H1 (cell line): ENCODE results near the gene ELL2. TPM values are rescaled to one million over a fixed set of nuclear protein-coding genes. Genes with fewer than 3 reads are reported as not detected.

Experiments
- CTCF ChIA-PET: fragments of 300-600 bp; sonication (Branson Sonifier 250); formaldehyde crosslinking; loops from one replicate; lab custom pipeline; 2021; ENCODE audit not compliant: partially characterized antibody; lab: Charles Lee
- POLR2A ChIA-PET: fragments of 300-600 bp; sonication (Branson Sonifier 250); formaldehyde crosslinking; loops from one replicate; lab custom pipeline; 2021; ENCODE audit warnings: inconsistent platforms; ENCODE audit not compliant: partially characterized antibody; lab: Charles Lee
- DNase-seq, 2 experiments: peaks; one replicate each; pipeline versions ENCODE4 v3.0.0 to v3.0.0-alpha.2; 2010 to 2022; ENCODE audit warnings: low spot score in 2 of 2, low read depth in 1 of 2, mixed read lengths in 1 of 2
- FAIRE-seq: peaks from 2 replicates; lab custom pipeline; 2011; peaks lifted over from hg19 to GRCh38; lab: Jason Lieb, UNC
- H2AFZ ChIP-seq: 2 replicates; pipeline ENCODE4 v1.8.1; 2012; ENCODE audit warnings: low read length, inconsistent platforms
- H2AK5ac ChIP-seq: 2 replicates; pipeline ENCODE4 v1.6.1; 2013; ENCODE audit warnings: low read depth, low read length
- H2BK120ac ChIP-seq: replicated peaks from 2 replicates; pipeline ENCODE3; 2013; ENCODE audit warnings: low read depth, low read length, inconsistent platforms
- H2BK12ac ChIP-seq: 2 replicates; pipeline ENCODE4 v1.6.1; 2013; ENCODE audit warnings: low read depth, low read length
- H2BK15ac ChIP-seq: 2 replicates; pipeline ENCODE4 v1.6.1; 2013; ENCODE audit warnings: low read length
- H2BK20ac ChIP-seq: 2 replicates; pipeline ENCODE4 v1.6.1; 2013; ENCODE audit warnings: low read length
- H2BK5ac ChIP-seq: 2 replicates; pipeline ENCODE4 v1.6.1; 2013; ENCODE audit warnings: low read depth, low read length
- H3K14ac ChIP-seq: 2 replicates; pipeline ENCODE4 v1.6.1; 2013; ENCODE audit warnings: inconsistent platforms; ENCODE audit not compliant: insufficient read length
- H3K18ac ChIP-seq: 2 replicates; pipeline ENCODE4 v1.6.1; 2013; ENCODE audit warnings: low read length; ENCODE audit errors: extremely low read depth
- H3K23ac ChIP-seq: 2 replicates; pipeline ENCODE4 v1.6.1; 2013; ENCODE audit warnings: inconsistent platforms; ENCODE audit not compliant: insufficient read length
- H3K23me2 ChIP-seq: 2 replicates; pipeline ENCODE4 v1.6.1; 2013; ENCODE audit warnings: low read depth, low read length
- H3K27ac ChIP-seq: 2 replicates; pipeline ENCODE4 v1.6.1; 2011; ENCODE audit warnings: low read depth, low read length, inconsistent platforms
- H3K27me3 ChIP-seq, 4 experiments: replicated peaks in 1 of 4; 1 replicate in 1 of 4; 2 replicates in 3 of 4; pipeline versions ENCODE4 v1.6.1 to v1.8.1; 2011 to 2013; ENCODE audit warnings: low read length in 3 of 4, mild to moderate bottlenecking in 3 of 4, inconsistent platforms in 2 of 4, mixed read lengths in 2 of 4, moderate library complexity in 1 of 4; ENCODE audit not compliant: control insufficient read depth in 3 of 4, insufficient read depth in 3 of 4; ENCODE audit errors: extremely low read depth in 1 of 4
- H3K36me3 ChIP-seq, 4 experiments: 2 replicates each; pipeline versions ENCODE4 v1.6.1 to v1.8.1; 2011 to 2013; ENCODE audit warnings: mild to moderate bottlenecking in 4 of 4, low read length in 3 of 4, moderate library complexity in 2 of 4, control low read depth in 1 of 4, inconsistent platforms in 1 of 4; ENCODE audit not compliant: insufficient read depth in 4 of 4, control insufficient read depth in 2 of 4
- H3K4ac ChIP-seq: replicated peaks from 2 replicates; pipeline ENCODE3; 2013; ENCODE audit warnings: low read length, low read depth, mixed read lengths, inconsistent platforms; ENCODE audit not compliant: insufficient read length
- H3K4me1 ChIP-seq, 4 experiments: replicated peaks in 1 of 4; 1 replicate in 1 of 4; 2 replicates in 3 of 4; pipeline versions ENCODE4 v1.6.1 to v1.8.1; 2011 to 2013; ENCODE audit warnings: low read length in 3 of 4, inconsistent platforms in 2 of 4, mixed read lengths in 1 of 4; ENCODE audit not compliant: insufficient read depth in 4 of 4, control insufficient read depth in 3 of 4
- H3K4me2 ChIP-seq, 2 experiments: 2 replicates each; pipeline versions ENCODE4 v1.6.1 to v1.8.1; 2011 to 2013; ENCODE audit warnings: low read depth in 2 of 2, low read length in 2 of 2, control low read depth in 1 of 2, inconsistent platforms in 1 of 2, mild to moderate bottlenecking in 1 of 2; ENCODE audit not compliant: insufficient read depth in 1 of 2
- H3K4me3 ChIP-seq, 4 experiments: fragments of 200-600, 300-600 bp in 1 of 4; sonication (generic), shearing (Covaris generic), sonication (Bioruptor Twin) in 1 of 4; 2 replicates each; pipeline versions ENCODE4 v1.5.1 to v1.8.1; 2011 to 2016; ENCODE audit warnings: low read length in 4 of 4, low read depth in 3 of 4, control low read depth in 2 of 4, inconsistent platforms in 2 of 4, mild to moderate bottlenecking in 2 of 4, mixed read lengths in 1 of 4, moderate library complexity in 1 of 4; ENCODE audit not compliant: insufficient read depth in 2 of 4; ENCODE audit errors: extremely low read depth in 1 of 4
- H3K56ac ChIP-seq: replicated peaks from 2 replicates; pipeline ENCODE3; 2013; ENCODE audit warnings: low read depth, mild to moderate bottlenecking, mixed read lengths, low read length, inconsistent platforms; ENCODE audit not compliant: insufficient read length
- H3K79me1 ChIP-seq: 2 replicates; pipeline ENCODE4 v1.6.1; 2013; ENCODE audit warnings: low read depth, low read length, control low read depth
- H3K79me2 ChIP-seq, 2 experiments: 2 replicates each; pipeline versions ENCODE4 v1.6.1 to v1.8.1; 2012 to 2013; ENCODE audit warnings: low read length in 2 of 2, mild to moderate bottlenecking in 2 of 2, inconsistent platforms in 1 of 2; ENCODE audit not compliant: insufficient read depth in 2 of 2, control insufficient read depth in 1 of 2
- H3K9ac ChIP-seq, 4 experiments: replicated peaks in 1 of 4; 1 replicate in 1 of 4; 2 replicates in 3 of 4; pipeline versions ENCODE4 v1.6.1 to v1.8.1; 2011 to 2013; ENCODE audit warnings: low read depth in 3 of 4, low read length in 3 of 4, control low read depth in 2 of 4, mild to moderate bottlenecking in 2 of 4, moderate library complexity in 2 of 4, inconsistent platforms in 1 of 4; ENCODE audit errors: extremely low read depth in 1 of 4
- H3K9me3 ChIP-seq, 2 experiments: 2 replicates each; pipeline versions ENCODE4 v1.6.1 to v1.8.1; 2012 to 2013; ENCODE audit warnings: mild to moderate bottlenecking in 2 of 2, moderate library complexity in 2 of 2, control low read depth in 1 of 2, inconsistent platforms in 1 of 2, low read depth in 1 of 2, low read length in 1 of 2, mixed read lengths in 1 of 2; ENCODE audit not compliant: insufficient read depth in 2 of 2
- H4K20me1 ChIP-seq, 2 experiments: replicated peaks in 1 of 2; 2 replicates each; pipeline versions ENCODE3 to v1.8.1; 2011 to 2013; ENCODE audit warnings: inconsistent platforms in 2 of 2, low read length in 2 of 2, mild to moderate bottlenecking in 1 of 2; ENCODE audit not compliant: insufficient read depth in 2 of 2, control insufficient read depth in 1 of 2
- H4K5ac ChIP-seq: 2 replicates; pipeline ENCODE4 v1.6.1; 2013; ENCODE audit warnings: low read length, low read depth, mixed read lengths, inconsistent platforms; ENCODE audit not compliant: insufficient read length
- H4K8ac ChIP-seq: 2 replicates; pipeline ENCODE4 v1.8.0; 2013; ENCODE audit warnings: mild to moderate bottlenecking, moderate library complexity, low read length, inconsistent platforms; ENCODE audit not compliant: insufficient read depth; ENCODE audit errors: extremely low read depth
- H4K91ac ChIP-seq: replicated peaks from 2 replicates; pipeline ENCODE3; 2013; ENCODE audit warnings: low read length, mixed read lengths, inconsistent platforms; ENCODE audit not compliant: insufficient read length
- CHD1 ChIP-seq: IDR thresholded peaks from 2 replicates; pipeline ENCODE4 v1.6.1; 2012; ENCODE audit warnings: low read depth, low read length, improper control_type of control experiment
- EP300 ChIP-seq, 2 experiments: IDR thresholded peaks; 1 replicate in 1 of 2; 2 replicates in 1 of 2; pipeline ENCODE4 v1.6.1; 2011 to 2012; ENCODE audit warnings: low read depth in 2 of 2, low read length in 2 of 2, mild to moderate bottlenecking in 2 of 2, borderline replicate concordance in 1 of 2, inconsistent platforms in 1 of 2, moderate library complexity in 1 of 2
- GTF2F1 ChIP-seq: IDR thresholded peaks from 2 replicates; pipeline ENCODE4 v1.6.1; 2012; ENCODE audit warnings: low read depth, low read length, improper control_type of control experiment, borderline replicate concordance
- HDAC2 ChIP-seq, 2 experiments: fragments of 300-600 bp in 1 of 2; sonication (generic) in 1 of 2; IDR thresholded peaks; 2 replicates each; pipeline ENCODE4 v1.6.1; 2011 to 2012; ENCODE audit warnings: low read depth in 2 of 2, low read length in 2 of 2, mild to moderate bottlenecking in 2 of 2, moderate library complexity in 2 of 2, borderline replicate concordance in 1 of 2, inconsistent platforms in 1 of 2
- KDM4A ChIP-seq: IDR thresholded peaks from one replicate; pipeline ENCODE4 v1.7.1; 2012; ENCODE audit warnings: low read depth, mild to moderate bottlenecking, moderate library complexity, low read length, inconsistent platforms; ENCODE audit not compliant: severe bottlenecking
- MAFK ChIP-seq: IDR thresholded peaks from 2 replicates; pipeline ENCODE4 v1.6.1; 2012; ENCODE audit warnings: low read depth, mild to moderate bottlenecking, improper control_type of control experiment, low read length
- SP2 ChIP-seq: IDR thresholded peaks from 2 replicates; pipeline ENCODE4 v1.6.1; 2012; ENCODE audit warnings: mild to moderate bottlenecking, low read length, inconsistent platforms
- polyA plus RNA-seq, 7 experiments: library from polyadenylated mRNA; depleted of rRNA in 3 of 7; stranded (reverse) in 5 of 7; unstranded in 2 of 7; fragments of >200 nt in 5 of 7; fragments of 200-250 nt in 2 of 7; gene quantifications; 1 replicate in 5 of 7; 2 replicates in 1 of 7; 4 replicates in 1 of 7; pipeline versions ENCODE4 v1.2.1 to v1.2.3, GENCODE V29; 2011 to 2013; ENCODE audit warnings: missing spikeins in 2 of 7, mixed read lengths in 2 of 7
- total RNA-seq: library from RNA; stranded (reverse); fragmentation: NEBNext Ultra II Directional; extraction: Animal tissue kit (Norgen Biotek cat#: 25700); gene quantifications from 2 replicates; pipeline ENCODE4 v1.2.1, GENCODE V29; 2021
- TF ChIP-seq, protein P1 (sequence below): IDR thresholded peaks from 2 replicates; pipeline ENCODE4 v1.6.1; 2011; ENCODE audit warnings: low read depth, mild to moderate bottlenecking, low read length; ENCODE audit not compliant: insufficient read depth
- TF ChIP-seq, protein P2 (sequence below), 3 experiments: IDR thresholded peaks; 1 replicate in 2 of 3; 2 replicates in 1 of 3; pipeline versions ENCODE4 v1.5.1 to v1.6.1; 2011; ENCODE audit warnings: low read length in 3 of 3, mild to moderate bottlenecking in 3 of 3, inconsistent platforms in 2 of 3, low read depth in 1 of 3, moderate library complexity in 1 of 3; ENCODE audit not compliant: insufficient read depth in 1 of 3; ENCODE audit errors: control extremely low read depth in 1 of 3
- TF ChIP-seq, protein P3 (sequence below): IDR thresholded peaks from 2 replicates; pipeline ENCODE4 v1.6.1; 2011; ENCODE audit warnings: low read length, improper control_type of control experiment

Gene ELL2
- total and polyA plus RNA-seq, 2 of the 8 experiments (the other 6 are each of a cell fraction or from before 2014, with no cell fraction given): 6.3 to 29.4 TPM

DNA sequence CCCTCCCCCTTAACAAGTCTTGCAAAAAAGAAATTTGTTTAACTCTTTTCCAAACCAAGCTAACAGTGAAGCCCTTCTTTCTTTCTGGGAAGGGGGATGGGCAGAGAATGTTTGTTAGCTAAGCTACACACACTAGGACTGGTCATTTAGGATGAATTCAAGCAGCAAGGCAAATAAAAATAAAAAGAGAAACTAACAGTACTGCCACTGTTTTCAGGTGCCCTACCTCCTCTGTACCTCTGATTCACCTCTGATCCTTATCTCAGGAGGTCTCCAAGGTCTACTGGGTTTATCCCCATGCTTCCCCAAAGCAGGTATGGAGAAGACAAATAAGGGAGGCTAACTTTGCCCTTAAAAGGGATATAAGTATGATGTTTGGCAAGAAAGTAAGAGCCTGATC lies 52.9 kb downstream of the ELL2 start:
- Histone ChIP-seq H3K4ac (no peak overlapping the region), H3K79me1 (no peaks in the 10 kb centered on the region; the same call in 1 of the 2 replicates), H3K27ac (no peak overlapping the region), H2BK15ac (no peak overlapping the region), H2AK5ac (no peak overlapping the region), H2BK20ac (no peak overlapping the region), H4K91ac (no peak overlapping the region), H3K4me1 (peaks cover 0 to 4% (median 0%) of the 10 kb centered on the region in 4 experiments; a peak in 4 of 7 replicates), H3K27me3 (no peaks in the 10 kb centered on the region), H3K18ac (no peak overlapping the region), H3K23ac (no peak overlapping the region), H3K56ac (no peak overlapping the region), H2BK5ac (no peak overlapping the region), H4K5ac (no peak overlapping the region), H3K36me3 (no peaks in the 10 kb centered on the region; a peak in 1 of 8 replicates), H2AFZ (no peak overlapping the region), H4K20me1 (no peaks in the 10 kb centered on the region), H2BK120ac (no peak overlapping the region), H3K14ac (no peak overlapping the region), H3K4me2 (no peak overlapping the region), H3K23me2 (no peaks in the 10 kb centered on the region), H3K79me2 (no peaks in the 10 kb centered on the region; a peak in 1 of 4 replicates), H4K8ac (no peak overlapping the region), H3K4me3 (no peak overlapping the region), H3K9me3 (no peaks in the 10 kb centered on the region), H2BK12ac (no peak overlapping the region), H3K9ac (no peak overlapping the region)
- DNase-seq (no peak), FAIRE-seq (no peak)
- ChIA-PET POLR2A (interaction anchor here (1.2 kb wide), 1 partner anchor 54 kb away, joined by 3 read pairs; no protein-coding TSS in a partner anchor), CTCF (no interaction called here)
- TF ChIP-seq EP300 (IDR thresholded peaks at IDR 0.05; ENCODE audit: borderline replicate concordance in 1 of 2, low read depth in 2 of 2, low read length in 2 of 2): no peak
- no peak for TF ChIP-seq CHD1
- no peak for TF ChIP-seq HDAC2 (IDR thresholded peaks at IDR 0.05; ENCODE audit: borderline replicate concordance in 1 of 2, low read depth in 2 of 2, low read length in 2 of 2)
- TF ChIP-seq, protein P1, sequence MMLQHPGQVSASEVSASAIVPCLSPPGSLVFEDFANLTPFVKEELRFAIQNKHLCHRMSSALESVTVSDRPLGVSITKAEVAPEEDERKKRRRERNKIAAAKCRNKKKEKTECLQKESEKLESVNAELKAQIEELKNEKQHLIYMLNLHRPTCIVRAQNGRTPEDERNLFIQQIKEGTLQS: no peak
- TF ChIP-seq, protein P2, sequence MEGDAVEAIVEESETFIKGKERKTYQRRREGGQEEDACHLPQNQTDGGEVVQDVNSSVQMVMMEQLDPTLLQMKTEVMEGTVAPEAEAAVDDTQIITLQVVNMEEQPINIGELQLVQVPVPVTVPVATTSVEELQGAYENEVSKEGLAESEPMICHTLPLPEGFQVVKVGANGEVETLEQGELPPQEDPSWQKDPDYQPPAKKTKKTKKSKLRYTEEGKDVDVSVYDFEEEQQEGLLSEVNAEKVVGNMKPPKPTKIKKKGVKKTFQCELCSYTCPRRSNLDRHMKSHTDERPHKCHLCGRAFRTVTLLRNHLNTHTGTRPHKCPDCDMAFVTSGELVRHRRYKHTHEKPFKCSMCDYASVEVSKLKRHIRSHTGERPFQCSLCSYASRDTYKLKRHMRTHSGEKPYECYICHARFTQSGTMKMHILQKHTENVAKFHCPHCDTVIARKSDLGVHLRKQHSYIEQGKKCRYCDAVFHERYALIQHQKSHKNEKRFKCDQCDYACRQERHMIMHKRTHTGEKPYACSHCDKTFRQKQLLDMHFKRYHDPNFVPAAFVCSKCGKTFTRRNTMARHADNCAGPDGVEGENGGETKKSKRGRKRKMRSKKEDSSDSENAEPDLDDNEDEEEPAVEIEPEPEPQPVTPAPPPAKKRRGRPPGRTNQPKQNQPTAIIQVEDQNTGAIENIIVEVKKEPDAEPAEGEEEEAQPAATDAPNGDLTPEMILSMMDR (IDR thresholded peaks at IDR 0.05; ENCODE audit: control extremely low read depth in 1 of 3, insufficient read depth in 1 of 3, low read depth in 1 of 3, low read length in 3 of 3): no peak
- TF ChIP-seq, protein P3, sequence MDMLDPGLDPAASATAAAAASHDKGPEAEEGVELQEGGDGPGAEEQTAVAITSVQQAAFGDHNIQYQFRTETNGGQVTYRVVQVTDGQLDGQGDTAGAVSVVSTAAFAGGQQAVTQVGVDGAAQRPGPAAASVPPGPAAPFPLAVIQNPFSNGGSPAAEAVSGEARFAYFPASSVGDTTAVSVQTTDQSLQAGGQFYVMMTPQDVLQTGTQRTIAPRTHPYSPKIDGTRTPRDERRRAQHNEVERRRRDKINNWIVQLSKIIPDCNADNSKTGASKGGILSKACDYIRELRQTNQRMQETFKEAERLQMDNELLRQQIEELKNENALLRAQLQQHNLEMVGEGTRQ: no peak
- TF ChIP-seq MAFK: no peak
- no peak for TF ChIP-seq GTF2F1
- no peak for TF ChIP-seq SP2
- TF ChIP-seq KDM4A: no peak
